GM21723 (cell line): ENCODE measurements around the gene DMPK.

Experiments used
- ATAC-seq: cut with Tn5 transposase; IDR thresholded peaks from one replicate; pipeline ENCODE4 v1.9.1; 2021; ENCODE audit warnings: mild to moderate bottlenecking, moderate library complexity; ENCODE audit not compliant: unreplicated experiment

Gene DMPK

DNA sequence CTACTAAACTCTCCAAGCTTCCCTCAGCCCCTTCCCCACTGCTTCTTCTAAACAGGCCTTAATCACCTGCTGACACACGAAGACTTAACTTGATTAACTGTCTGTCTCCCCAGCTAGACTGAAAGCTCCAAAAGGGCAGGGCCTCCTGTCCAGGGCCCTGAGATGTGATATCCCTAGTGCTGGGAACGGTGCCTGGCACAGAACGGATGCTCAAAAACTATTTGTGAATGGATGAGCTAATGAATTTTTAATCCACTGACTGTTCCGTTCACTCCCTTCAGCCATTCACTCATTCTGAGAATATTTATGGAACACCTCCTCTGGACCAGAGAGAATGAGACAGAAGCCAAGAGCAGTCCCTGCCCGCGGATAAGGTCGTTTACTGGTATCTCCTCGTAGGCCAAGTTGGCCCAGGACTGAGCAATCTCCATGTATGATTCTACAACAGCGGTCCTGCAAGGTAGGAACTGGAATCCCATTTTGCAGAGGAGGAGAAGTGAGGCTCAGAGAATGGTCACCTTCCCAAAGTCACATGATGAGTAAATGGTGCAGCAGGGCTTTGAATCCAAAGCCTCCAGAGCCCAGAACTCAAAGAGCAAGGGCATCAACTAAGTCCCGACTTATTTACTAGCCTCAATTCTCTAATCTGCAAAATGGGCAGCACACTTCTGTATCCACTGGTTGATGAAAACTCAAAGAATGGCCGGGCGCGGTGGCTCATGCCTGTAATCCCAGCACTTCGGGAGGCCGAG is 6.9 kb upstream of the DMPK start:
- ATAC-seq: no peak

DNA sequence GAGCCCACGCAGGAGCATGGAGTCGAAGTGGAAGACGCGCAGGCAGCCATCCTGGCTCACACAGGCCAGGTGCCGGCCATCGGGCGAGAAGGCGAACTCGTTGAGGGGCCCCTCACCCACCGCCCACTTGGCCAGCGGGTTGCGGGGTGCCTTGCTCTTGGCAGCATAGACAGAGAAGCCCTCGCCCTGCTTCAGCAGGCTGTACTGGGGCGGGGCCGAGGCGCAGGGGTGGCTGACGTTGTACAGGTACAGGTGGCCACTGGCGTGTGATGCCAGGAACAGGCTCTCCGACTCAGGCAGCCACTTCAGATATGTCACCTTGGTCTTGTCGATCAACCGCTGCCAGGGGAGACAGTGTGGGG is 4.2 kb upstream of the DMPK start:
- no peak for ATAC-seq

DNA sequence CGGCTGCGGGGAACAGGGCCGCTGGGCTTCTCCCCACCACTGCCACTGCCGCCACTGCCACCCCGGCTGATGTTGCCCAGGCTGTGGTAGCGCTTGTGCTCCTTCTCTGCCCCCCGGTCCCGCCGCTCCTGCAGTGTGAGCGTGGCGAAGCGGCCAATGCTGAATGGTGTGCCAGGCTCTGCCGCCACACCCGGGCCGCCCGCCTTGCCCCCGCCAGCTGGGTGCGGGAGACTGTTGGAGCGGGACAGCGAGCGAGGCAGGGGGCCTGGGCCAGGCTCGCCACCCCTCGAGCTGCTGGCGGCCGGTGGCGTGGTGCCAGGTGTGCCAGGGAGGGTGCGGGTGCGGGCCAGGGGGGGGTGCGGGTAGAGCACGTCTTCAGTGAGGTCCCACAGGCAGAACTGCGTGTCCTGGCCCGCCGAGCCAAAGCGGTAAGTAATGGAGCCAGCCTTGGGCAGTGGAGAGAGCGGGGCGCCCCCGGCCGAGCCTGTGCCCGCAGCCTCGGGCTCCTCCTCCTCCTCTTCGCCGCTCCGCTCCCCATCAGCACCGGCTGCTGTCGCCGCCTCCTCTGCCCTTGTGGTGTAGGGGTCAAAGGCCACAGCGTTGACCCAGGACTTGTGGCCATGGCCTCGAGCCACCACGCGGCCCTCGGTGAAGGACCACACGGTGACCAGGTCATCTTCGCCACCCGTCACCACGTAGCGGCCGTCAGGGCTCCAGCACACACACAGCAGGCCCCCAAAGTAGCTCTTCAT is 3.7 kb upstream of the DMPK start:
- ATAC-seq: no peak

DNA sequence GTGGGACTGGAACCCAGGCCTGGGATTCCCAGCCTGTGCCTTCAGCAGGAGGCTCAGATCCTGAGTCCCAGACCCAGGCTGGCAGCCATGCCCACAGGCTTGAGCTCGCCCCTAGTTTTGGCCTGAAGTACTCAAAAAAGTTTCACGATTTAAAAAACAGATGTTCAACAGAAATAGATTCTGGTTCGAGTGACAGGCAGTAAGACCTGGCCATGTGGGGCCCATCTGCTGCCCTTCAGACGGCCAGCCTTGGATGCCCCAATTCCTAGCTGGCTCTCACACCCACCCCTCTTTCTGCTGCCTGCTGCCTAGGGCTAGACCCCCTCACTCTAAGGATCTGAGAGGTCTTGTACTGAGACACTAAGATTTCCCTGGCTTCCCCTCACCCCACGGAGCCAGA is 2.8 kb upstream of the DMPK start:
- ATAC-seq: no peak

DNA sequence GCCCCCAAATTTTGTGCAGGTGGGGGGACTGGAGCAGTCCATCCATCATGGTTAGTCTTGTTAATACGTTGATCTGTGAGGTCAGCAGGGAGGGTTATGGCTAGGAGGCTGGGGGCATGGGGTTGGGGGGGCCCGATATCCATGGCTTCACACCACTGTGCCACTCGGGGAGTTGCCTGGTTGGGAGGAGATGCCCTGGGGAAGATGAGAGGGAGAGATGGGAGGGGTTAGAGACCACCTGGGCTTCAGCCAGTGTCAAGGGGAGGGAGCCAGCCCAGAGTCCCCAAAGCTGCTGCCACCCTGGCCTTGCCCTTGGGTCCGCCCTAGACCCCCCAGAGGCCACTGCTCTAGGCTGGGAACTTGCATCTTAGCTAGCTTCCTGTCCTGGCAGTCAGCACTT is 1.8 kb upstream of the DMPK start:
- ATAC-seq: no peak

DNA sequence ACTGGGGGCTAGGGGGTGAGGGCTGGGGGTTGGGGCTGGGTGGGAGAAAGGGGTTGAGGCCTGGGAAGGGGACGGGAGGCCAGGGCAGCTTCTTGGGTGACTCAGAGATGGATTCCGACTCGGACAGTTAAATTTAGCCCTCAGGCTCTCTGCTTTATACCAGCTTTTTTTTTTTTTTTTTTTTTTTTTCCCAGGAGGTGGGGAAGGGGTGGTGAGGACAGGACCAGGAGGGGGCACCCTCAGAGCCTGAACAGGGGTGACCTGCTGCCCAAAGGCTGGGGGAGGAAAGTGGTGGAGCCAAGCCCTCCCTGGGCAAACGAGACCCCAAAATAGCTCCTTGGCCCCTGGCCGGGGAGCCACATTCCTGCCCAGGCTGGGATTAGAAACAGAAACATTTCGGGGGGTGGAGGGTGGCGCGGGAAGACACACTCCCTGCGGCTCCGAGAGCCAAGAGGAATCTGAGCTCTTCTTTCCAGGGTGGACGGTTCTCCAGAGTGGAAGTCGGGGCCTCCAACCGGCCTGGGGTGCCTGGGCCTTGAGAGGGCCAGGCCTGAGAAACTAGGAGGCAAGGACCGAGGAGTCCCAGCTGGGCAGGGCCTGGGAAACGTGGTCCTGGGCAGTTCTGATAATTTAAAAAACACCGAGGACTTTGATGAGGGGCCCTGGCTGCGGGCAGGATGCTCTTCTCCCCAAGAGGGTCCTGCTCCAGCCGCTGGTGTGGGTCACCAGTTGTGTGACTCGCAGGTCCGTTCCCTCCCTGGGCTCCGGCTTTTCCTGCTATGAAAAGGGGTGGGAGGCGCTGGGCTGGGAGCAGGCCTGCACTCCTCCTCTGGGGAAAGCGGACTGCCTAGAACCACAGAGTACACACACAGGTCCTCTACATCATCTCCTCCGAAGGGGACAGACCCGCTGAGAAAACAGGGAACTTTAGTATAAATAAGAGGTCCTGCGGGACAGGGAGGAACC is 813 bp upstream of the DMPK start:
- no peak for ATAC-seq

DNA sequence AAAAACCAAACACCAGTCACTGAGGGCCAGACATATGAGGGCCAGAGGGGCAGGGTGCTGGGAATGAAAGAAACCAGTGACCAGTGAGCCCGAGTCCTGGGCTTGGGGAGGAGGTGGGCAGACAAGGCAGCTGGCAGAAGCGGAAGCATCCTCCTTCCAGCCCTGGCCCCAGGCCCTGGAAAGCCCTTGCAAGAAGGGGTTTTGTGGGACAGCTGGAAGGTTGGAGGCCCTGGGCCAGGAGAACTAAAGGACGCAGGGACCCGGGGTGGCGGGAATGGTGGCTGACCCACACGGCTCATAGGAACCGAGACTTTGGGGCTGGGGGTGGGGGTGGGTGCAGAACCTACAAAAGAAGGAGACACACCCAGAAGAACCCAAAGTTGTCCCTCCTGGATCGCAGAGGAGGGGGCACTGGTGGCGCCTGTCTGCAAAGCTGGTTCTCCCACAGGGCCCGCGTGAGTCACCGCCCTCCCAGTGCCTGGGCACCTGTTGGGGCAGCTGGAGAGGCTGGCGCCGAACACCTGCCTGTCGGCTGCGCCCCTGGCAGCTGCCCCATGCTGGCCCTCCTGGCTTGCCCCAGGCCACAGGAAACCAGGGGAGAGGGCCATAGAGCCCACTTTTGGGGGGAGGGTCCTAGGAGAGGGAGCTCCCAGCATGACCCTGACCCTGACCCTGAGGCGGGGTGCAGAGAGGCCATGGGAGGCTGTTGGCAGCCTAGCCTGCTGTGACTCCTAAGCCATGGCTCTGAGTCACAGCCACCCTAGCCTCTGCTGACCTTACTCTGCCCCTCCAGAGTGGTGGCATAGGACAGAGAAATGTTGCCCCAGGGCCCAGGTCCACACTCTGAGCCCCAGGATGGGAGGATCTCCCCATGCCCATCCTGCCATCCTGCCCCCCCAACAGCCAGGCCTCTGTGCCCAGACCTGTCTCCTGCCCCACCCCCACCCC is 802 bp downstream of the DMPK start:
- no peak for ATAC-seq

DNA sequence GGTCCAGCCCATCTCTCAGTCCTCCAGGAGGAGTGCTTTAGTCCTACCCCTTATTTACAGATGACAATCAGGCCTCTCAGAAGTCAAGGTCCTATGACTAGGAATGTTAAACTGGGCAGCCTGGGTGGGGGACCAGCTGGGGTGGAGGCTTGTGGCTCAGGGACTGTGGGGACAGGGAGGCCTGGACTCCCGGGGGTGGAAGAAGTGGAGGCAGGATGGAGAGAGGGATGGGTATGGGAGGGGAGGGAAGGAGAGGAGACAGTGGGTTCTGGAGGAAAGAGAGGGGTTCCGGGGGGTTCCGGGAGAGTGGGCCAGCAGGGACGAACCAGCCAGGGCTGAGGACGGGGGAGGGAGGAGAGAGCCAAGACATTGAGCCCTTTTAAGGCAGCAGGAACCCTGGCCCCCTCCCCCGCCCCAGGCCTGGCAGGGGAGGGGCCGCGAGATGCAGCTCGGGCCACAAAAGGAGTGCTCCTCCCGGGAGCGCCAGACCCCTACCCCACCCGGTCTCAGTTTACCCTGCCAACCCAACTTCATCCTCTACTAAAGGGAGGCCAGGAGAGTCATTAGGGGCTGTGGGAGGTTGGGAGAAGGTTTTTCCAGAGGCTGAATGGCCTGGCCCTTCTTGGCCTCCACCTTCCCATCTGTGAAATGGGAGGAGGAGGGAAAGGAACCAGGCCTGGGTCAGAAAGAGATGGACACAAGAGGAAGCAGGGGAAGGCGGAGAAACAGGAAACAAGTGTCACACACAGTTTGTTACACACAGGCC is 1.7 kb downstream of the DMPK start:
- no peak for ATAC-seq

DNA sequence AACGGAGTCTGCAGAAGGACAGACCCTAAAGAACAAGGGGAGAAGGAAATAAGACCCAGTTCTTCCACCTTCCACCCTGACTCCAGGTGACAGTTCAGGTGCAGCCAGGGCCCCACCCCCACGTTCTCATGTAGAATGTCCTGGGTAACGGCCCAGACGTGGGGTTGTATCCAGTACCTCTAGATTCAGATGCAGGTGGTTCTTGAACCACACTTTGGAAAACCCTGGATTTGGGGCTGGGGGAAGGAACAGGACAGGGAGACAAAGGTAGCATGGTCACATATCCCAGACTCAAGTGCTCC is 2.2 kb downstream of the DMPK start:
- no peak for ATAC-seq

DNA sequence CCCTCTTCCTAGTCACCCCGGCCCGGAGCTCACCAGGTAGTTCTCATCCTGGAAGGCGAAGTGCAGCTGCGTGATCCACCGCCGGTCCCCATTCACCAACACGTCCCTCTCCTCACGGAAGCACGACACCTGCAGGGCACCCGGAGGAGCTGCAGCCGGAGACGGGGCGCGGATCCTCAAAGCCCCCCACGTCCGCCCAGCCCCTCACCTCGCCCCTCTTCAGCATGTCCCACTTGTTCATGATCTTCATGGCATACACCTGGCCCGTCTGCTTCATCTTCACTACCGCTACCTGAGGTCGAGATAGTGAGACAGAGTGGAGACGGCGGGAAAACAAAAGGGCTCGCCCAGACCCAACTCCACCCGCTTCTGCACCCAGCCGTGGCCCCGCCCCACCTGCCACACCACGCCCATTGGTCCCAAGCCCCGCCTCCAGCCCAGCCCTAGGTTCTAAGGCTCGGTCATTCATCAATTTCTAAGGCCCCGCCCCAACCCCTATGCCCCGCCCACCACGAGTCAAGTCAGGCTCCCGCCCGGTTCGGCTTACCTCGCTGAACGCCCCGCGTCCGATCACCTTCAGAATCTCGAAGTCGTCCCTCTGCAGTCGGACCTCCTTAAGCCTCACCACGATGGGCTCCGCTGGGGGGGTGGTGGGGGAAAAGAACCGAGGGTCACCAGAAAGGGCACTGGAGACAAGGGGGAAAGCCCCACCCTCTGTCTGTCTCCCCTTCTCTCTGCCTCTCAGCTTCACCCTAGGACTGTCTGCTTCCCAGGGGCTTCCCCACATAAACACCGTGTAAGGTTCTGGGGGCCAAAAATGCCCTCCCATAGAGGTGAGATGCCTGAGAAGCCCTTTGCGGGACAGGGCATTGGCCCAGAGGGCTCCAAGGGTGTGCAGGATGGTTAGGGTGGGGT is 2.8 kb downstream of the DMPK start:
- ATAC-seq: peak; percentile 87

DNA sequence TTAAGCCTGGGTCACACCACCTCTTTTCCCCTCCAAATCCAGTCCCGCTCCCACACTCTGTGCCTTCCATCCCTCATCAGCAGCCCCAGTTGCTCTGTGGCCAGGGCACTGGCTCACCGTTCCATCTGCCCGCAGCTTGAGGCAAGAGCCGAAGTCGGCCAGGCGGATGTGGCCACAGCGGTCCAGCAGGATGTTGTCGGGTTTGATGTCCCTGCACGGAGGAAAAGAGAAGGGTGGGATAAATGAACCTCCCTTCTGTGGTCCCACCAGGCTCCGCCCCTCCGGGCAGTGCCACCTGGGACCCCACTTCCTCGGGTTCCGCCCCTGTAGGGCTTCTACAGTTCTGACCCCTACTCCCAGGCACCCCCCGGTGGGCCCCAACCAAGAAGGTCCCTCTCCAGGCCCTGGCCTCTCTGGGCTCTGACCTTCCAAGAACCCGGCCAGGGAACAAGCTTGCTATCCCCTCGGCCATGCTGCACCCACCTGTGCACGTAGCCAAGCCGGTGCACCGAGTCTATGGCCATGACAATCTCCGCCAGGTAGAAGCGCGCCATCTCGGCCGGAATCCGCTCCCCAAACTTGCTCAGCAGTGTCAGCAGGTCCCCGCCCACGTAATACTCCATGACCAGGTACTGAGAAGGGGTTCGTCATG is 4.2 kb downstream of the DMPK start:
- no peak for ATAC-seq

DNA sequence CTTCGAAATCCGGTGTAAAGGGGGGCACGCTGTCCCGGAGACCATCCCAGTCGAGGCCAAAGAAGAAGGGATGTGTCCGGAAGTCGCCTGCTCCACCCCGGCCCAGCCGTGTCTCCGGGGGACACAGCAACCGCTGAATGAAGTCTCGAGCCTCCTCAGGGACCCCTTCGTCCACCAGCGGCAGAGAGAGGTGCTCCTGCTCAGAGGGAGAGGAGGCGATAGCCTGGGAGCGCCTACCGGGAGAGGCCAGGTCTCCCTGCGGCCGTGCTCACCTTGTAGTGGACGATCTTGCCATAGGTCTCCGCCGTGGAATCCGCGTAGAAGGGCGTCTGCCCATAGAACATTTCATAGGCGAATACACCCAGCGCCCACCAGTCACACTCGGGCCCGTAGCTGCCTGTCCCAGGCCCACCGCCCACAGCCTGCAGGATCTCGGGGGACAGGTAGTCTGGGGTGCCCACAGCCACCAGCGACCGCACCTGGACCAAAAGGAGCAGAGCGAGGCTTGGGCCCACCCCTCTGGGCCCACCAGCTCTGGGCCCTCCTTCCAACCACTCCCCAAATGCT is 4.8 kb downstream of the DMPK start:
- ATAC-seq: no peak

DNA sequence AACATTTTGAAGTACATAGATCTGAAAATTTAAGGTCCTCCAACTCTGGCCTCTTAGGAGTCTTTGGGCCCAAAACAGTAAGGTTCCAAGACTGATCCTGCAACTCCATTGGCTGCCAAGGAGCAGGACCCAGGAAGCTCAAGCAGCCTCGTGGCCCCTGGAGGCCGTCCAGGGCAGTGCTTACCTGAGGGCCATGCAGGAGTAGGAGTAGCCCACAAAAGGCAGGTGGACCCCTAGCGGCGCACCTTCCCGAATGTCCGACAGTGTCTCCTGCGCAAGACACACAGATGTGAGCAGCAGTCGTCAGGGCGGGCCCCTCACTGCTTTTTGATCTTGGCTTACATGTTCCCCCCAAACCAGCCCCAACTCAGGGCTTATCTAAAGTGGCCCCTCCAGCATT is 7.5 kb downstream of the DMPK start:
- ATAC-seq: no peak

DNA sequence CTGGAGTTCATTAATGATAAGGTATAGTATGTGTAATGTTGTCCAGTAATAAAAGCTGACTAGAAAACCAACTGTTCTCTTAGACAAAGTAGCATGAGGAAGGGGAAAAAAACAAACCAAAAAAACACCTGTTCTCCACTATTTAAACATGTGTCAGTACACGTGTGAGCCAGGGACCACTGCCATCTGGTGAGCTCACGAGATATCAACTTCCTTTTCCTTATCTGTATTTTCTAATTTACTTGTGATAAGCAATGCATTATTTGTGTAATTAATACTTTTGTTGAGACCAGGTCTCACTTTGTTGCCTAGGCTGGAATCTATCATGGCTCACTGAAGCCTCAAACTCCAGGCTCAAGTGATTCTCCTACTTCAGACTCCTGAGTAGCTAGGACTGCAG is 8.9 kb downstream of the DMPK start:
- ATAC-seq: no peak

DNA sequence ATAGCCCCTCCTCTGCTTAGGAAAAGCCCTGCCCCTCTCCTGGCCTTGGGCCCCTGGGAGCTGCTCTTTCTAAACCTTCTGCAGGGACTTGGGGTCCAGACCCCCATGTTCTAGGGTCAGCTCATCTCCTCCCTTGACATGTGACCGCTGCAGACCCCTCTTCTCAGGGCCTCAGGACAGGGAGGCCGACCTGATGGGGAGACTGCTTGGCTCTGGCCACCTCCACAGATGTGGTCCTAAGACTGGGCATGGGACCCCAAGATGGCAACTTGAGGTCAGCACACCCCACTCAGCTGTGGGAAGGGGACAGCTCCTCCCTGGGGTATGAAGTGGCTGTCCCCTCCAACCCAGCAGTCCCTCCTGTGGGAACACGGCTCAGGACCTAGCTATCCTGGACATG is 9.4 kb downstream of the DMPK start:
- no peak for ATAC-seq

DNA sequence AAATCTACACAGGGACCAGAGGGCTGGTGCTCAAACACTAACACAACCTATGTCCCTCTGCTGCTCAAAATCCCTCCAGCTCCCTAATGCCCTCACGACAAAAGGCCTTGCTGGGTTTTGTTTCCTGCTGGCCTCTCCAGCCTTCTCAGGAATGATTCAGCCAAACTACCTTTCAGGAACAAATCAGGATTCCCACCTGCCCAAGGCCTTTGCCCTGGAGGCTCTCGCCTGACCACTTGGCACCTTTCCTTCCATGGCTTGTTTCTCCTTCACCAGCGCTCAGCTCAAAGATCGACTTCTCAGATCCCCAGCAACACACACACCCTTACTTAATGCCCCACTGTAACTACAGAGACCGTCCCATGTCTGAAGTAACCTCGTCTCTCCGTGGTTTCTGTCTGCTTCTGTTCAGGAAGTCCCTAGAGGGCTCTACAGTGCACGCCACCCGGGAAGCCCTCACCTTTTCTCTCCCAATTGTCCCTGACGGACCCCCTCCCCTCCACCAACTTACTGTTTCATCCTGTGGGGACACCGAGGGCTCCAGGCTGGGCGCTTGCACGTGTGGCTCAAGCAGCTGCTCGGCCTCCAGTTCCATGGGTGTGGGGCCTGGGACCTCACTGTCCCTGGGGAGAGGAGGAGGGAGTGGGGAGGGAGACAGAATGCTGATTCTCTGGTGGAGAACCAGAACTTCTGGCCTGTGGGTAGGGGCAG is 10.0 kb downstream of the DMPK start:
- no peak for ATAC-seq

DNA sequence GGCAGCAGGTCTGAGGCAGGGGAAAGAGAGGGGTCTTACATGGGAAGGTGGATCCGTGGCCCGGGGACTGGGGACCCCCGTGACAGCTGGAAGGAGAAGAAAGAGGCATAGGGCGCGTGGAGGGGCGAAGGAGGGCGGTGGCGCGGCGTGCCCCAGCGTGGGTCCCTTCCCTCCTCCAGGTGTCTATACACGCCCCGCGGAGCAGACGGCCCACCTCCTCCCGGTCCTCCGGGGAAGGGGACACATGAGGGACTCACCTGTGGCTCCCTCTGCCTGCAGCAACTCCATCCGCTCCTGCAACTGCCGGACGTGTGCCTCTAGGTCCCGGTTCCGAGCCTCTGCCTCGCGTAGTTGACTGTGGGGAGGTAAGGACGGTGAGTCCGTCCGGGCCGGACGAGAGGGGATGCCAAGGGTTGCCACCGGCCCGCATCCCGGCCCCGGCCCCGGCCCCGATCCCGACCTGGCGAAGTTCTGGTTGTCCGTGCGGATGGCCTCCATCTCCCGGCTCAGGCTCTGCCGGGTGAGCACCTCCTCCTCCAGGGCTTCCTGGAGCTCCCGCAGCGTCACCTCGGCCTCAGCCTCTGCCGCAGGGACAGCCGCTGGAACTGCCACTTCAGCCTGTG is 10.9 kb downstream of the DMPK start:
- no peak for ATAC-seq
